Endothelial cell (in vitro differentiated cells): ENCODE results near the gene PRR13. TPM values are rescaled to one million over a fixed set of nuclear protein-coding genes. Genes with fewer than 3 reads are reported as not detected.

Experiments
- DNase-seq: peaks from one replicate; pipeline ENCODE4 v3.0.0; 2021; ENCODE audit warnings: low spot score
- H3K27ac Mint-ChIP-seq: one replicate; pipeline ENCODE4 v1.8.0; 2021; ENCODE audit warnings: mixed read lengths, inconsistent platforms; ENCODE audit not compliant: unreplicated experiment
- H3K27me3 Mint-ChIP-seq: one replicate; pipeline ENCODE4 v1.8.0; 2021; ENCODE audit warnings: mild to moderate bottlenecking, moderate library complexity, mixed read lengths, inconsistent platforms; ENCODE audit not compliant: unreplicated experiment
- H3K36me3 Mint-ChIP-seq: one replicate; pipeline ENCODE4 v1.8.0; 2021; ENCODE audit warnings: mild to moderate bottlenecking, low read depth, mixed read lengths, inconsistent platforms; ENCODE audit not compliant: unreplicated experiment
- H3K4me1 Mint-ChIP-seq: one replicate; pipeline ENCODE4 v1.8.0; 2021; ENCODE audit warnings: mild to moderate bottlenecking, mixed read lengths, inconsistent platforms; ENCODE audit not compliant: unreplicated experiment
- H3K4me3 Mint-ChIP-seq: one replicate; pipeline ENCODE4 v1.8.0; 2021; ENCODE audit warnings: mild to moderate bottlenecking, mixed read lengths, inconsistent platforms; ENCODE audit not compliant: unreplicated experiment
- H3K9me3 Mint-ChIP-seq: one replicate; pipeline ENCODE4 v1.8.0; 2021; ENCODE audit warnings: mixed read lengths, inconsistent platforms; ENCODE audit not compliant: unreplicated experiment
- total RNA-seq: library from RNA; stranded (reverse); fragmentation: NEBNext Ultra II Directional; extraction: Animal tissue kit (Norgen Biotek cat#: 25700); gene quantifications from one replicate; pipeline ENCODE4 v1.2.1, GENCODE V29; 2021; ENCODE audit not compliant: unreplicated experiment
- TF ChIP-seq, protein P1 (sequence below): fragments of 200-600 bp; sonication (generic); IDR thresholded peaks from one replicate; pipeline ENCODE4 v1.5.0; 2021; ENCODE audit warnings: antibody characterized with exemption; ENCODE audit not compliant: unreplicated experiment

The PRR13 gene
- total RNA-seq, 1 donor from 2014 or later: 131 TPM

DNA sequence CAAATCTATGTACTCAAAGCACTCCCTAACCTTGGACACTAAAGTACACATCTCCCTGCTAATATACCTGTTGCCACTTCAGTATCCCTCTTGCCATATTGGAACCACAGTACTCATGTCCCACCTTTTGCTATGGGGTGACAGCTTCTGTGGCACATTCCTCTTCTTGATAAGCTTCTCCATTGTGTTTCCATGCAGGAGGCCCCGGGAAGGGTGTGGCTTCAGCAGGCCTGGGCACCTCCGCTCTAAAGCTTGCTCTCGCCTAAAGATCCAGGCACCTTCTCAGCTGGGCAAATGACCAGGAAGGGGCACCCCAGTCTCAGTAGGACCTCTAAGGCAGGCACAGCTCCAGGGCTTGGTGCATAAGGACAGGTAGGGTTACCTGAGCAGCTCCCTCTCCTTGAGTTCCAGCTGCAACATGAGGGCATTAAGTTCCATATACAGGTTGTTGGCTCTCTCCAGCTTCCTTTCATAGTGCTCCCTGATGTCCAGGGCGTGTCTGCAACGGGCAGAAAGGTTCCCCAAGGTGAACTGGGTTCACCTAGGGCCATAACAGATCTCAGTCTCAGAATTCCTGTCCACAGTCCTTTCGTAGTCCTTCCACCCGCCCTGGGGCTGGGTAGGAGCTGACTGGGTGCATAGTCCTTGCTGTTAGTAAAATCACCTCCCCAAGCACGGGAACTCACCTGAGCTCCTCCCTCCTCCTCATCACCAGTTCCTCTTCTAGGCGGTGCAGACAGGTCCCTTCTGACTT lies 41.9 kb downstream of the PRR13 start:
- Mint-ChIP-seq H3K4me1 (peaks cover 2% of the 10 kb centered on the region), H3K9me3 (no peaks in the 10 kb centered on the region), H3K4me3 (no peak overlapping the region), H3K27me3 (peaks cover 23% of the 10 kb centered on the region), H3K27ac (peak overlapping the region; percentile 42), H3K36me3 (peaks cover 33% of the 10 kb centered on the region)
- DNase-seq: no peak
- TF ChIP-seq, protein P1, sequence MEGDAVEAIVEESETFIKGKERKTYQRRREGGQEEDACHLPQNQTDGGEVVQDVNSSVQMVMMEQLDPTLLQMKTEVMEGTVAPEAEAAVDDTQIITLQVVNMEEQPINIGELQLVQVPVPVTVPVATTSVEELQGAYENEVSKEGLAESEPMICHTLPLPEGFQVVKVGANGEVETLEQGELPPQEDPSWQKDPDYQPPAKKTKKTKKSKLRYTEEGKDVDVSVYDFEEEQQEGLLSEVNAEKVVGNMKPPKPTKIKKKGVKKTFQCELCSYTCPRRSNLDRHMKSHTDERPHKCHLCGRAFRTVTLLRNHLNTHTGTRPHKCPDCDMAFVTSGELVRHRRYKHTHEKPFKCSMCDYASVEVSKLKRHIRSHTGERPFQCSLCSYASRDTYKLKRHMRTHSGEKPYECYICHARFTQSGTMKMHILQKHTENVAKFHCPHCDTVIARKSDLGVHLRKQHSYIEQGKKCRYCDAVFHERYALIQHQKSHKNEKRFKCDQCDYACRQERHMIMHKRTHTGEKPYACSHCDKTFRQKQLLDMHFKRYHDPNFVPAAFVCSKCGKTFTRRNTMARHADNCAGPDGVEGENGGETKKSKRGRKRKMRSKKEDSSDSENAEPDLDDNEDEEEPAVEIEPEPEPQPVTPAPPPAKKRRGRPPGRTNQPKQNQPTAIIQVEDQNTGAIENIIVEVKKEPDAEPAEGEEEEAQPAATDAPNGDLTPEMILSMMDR: no peak

- no peak overlapping the region for H3K27ac Mint-ChIP-seq
- no peak for DNase-seq
- H3K4me3 Mint-ChIP-seq: no peak overlapping the region
- H3K4me1 Mint-ChIP-seq: peaks cover 2% of the 10 kb centered on the region
- TF ChIP-seq, protein P1: no peak
- peaks cover 33% of the 10 kb centered on the region for H3K36me3 Mint-ChIP-seq
- H3K9me3 Mint-ChIP-seq: no peaks in the 10 kb centered on the region
- H3K27me3 Mint-ChIP-seq: peaks cover 23% of the 10 kb centered on the region
Measured at GRCh38 chr12:53483979-53484377, 42.4 kb downstream of the PRR13 start.

DNA sequence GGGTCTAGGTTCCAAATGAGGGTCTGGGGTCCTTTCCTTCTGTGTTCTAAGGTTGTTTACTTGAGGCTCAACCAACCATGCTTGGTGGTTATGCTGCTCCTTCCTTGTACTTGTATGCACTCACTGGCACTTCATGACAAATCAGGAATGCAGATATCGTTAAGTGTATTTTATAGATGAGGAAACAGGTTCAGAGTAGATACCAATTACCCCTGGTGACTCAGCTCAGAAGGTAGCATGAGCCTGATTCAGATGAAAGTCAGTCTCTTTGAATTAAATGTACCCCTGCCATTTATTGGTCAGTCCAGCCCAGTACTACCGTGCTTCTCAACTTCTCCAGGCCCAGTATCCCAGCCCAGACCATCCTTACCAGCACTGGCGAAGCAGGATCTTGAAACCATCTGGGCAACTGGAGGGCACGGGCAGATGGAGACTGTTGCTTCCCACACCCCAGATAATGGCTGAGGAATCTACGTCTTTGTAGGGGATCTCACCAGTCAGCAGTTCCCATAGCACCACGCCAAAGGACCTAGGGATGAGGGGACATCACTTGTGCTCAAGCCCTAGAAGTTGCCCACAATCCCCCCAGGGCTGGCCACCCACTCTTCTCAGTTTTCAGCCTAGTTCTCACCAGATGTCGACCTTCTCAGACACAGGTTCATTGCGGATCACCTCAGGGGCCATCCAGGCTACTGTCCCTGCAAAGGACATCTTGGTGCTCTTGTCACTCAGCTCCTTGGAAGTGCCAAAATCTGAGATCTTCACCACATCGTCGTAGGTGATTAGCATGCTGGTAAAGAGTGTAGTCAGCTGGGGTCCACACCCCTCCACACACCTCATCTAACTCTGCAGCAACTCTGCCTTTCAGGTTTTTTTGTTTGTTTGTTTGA lies 43.4 kb downstream of the PRR13 start:
- TF ChIP-seq, protein P1: no peak
- no peak for DNase-seq
- Mint-ChIP-seq H3K36me3 (peaks cover 29% of the 10 kb centered on the region), H3K4me3 (peak overlapping the region; percentile 65), H3K4me1 (peaks cover 2% of the 10 kb centered on the region), H3K27me3 (peaks cover 23% of the 10 kb centered on the region), H3K27ac (peak overlapping the region; percentile 83), H3K9me3 (no peaks in the 10 kb centered on the region)

- Mint-ChIP-seq H3K4me1 (peaks cover 2% of the 10 kb centered on the region), H3K27me3 (peaks cover 23% of the 10 kb centered on the region), H3K9me3 (no peaks in the 10 kb centered on the region), H3K27ac (peak overlapping the region; percentile 53), H3K36me3 (peaks cover 28% of the 10 kb centered on the region), H3K4me3 (no peak overlapping the region)
- TF ChIP-seq, protein P1: no peak
- DNase-seq: no peak
Measured at GRCh38 chr12:53485955-53486735, 44.6 kb downstream of the PRR13 start.
